GM12801 (cell line): ENCODE data around the gene BCOR.

Source experiments
- TF ChIP-seq, protein P1 (sequence below): IDR thresholded peaks from one replicate; pipeline ENCODE4 v1.5.1; 2011; ENCODE audit warnings: control low read depth; ENCODE audit not compliant: insufficient read length; ENCODE audit errors: extremely low read depth

The BCOR gene

GRCh38 chrX:40097504-40098263 is at the start of gene BCOR:
Gene BCOR (minus strand): TSS chrX:40097958. CDS start chrX:40077929, 20,029 bp downstream.
- TF ChIP-seq, protein P1, sequence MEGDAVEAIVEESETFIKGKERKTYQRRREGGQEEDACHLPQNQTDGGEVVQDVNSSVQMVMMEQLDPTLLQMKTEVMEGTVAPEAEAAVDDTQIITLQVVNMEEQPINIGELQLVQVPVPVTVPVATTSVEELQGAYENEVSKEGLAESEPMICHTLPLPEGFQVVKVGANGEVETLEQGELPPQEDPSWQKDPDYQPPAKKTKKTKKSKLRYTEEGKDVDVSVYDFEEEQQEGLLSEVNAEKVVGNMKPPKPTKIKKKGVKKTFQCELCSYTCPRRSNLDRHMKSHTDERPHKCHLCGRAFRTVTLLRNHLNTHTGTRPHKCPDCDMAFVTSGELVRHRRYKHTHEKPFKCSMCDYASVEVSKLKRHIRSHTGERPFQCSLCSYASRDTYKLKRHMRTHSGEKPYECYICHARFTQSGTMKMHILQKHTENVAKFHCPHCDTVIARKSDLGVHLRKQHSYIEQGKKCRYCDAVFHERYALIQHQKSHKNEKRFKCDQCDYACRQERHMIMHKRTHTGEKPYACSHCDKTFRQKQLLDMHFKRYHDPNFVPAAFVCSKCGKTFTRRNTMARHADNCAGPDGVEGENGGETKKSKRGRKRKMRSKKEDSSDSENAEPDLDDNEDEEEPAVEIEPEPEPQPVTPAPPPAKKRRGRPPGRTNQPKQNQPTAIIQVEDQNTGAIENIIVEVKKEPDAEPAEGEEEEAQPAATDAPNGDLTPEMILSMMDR: no peak

GRCh38 chrX:40147126-40147952 is 49.6 kb upstream of the BCOR start:
- TF ChIP-seq, protein P1: no peak

GRCh38 chrX:40146262-40147125 is 48.7 kb upstream of the BCOR start:
- TF ChIP-seq, protein P1: no peak

- TF ChIP-seq, protein P1: no peak
These were observed 48.1 kb upstream of the BCOR start for GRCh38 chrX:40145923-40146261.

DNA sequence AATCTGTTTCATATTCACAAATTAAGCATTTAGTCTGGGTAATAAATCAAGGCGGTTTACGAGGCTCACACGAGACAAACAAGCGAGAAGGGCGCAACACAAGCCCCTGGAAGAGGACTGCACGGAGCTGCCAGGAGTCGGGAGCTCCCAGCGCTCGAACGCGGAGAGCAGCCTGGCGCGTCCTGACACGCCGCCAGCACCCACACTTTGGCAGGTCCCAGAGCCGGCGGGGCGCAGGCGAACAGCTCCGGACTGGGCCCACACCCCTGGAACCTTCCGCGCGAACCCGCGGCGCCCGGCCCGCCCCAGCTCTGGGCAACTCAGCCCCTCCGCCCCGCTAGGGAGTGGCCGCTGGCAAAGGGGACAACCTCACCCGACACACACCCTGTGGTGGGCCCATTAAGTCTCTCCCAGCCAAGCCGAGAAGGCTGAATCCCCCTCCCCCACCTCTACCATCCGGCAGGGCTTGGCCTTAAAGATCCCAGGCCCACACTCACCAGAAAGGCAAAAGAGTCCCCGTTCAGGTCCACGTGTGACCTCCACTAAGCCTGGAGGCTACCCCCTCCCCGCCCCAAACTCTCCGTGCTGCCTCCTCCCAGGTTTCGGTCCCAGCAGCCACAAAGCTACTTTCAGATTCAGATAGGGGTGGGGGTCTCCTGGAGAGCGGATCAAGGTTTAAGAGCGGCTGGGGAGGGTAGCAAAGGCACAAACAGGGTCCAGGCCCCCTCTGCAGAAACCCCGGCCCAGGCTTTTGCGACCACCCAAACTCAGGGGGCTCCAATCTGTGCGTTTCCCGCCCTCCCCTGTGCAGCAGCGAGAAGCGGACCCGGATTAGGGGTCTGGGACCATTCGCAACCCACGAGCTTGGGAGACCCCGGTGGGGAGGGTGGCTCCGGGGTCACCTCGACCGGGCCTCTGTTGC is 47.5 kb upstream of the BCOR start:
- TF ChIP-seq, protein P1: no peak

- TF ChIP-seq, protein P1: no peak
These were observed 46.8 kb upstream of the BCOR start for GRCh38 chrX:40144576-40144975.
